GM20000 (cell line): ENCODE data around the gene IRS2.

Experiments
- DNase-seq: peaks from one replicate; pipeline ENCODE4 v3.0.0; 2012; ENCODE audit warnings: low spot score
- CTCF ChIP-seq: IDR thresholded peaks from 2 replicates; pipeline ENCODE4 v1.5.1; 2012; ENCODE audit warnings: mild to moderate bottlenecking, control low read depth; ENCODE audit errors: extremely low read depth, missing control alignments

Gene IRS2

GRCh38 chr13:109769275-109769674, 17.1 kb downstream of the IRS2 start:
- no peak for DNase-seq
- TF ChIP-seq CTCF: no peak

DNA sequence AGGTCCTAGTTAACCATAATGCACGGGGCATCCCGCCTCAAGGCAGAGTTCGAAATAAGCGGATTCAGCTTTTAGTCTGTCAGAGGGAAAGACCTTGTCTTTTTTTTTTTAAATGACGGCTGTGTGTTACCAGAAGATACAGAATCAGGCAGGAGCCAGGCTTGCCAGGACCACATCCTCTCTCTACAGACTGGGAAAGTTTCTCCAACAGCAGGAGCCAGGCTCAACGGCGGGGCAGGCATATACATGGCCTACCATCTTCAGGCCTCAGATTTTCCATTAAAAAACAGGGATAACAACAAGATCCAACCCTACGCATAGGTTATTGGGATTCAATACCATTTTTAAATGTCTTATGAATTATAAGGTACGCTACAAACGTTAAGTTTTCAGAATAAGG, 17.8 kb downstream of the IRS2 start:
- no peak for TF ChIP-seq CTCF
- DNase-seq: no peak

DNA sequence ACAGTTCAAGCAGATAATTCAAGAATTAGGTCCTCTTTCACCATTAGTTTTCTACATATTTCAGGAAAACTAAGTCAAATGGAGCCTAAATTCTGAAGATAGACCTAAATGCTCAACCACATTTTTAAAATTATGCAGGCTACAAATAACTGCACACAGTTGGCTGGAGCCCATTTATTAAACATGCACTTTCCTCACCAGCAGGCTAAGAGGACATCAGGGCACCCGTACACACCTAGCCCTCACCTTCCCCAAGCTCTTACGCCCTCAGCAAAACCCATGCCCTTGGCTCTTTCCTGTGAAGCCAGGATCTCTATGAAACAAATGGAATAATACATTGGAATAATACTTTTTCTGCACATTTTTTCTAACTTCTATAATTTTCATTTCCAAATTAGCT, 18.2 kb downstream of the IRS2 start:
- DNase-seq: no peak
- TF ChIP-seq CTCF: no peak

GRCh38 chr13:109767023-109767422, 19.4 kb downstream of the IRS2 start:
- TF ChIP-seq CTCF: no peak
- DNase-seq: no peak

GRCh38 chr13:109764470-109765291, 21.7 kb downstream of the IRS2 start:
- DNase-seq: no peak
- TF ChIP-seq CTCF: no peak

- DNase-seq: no peak
- TF ChIP-seq CTCF: no peak
These were observed 22.3 kb downstream of the IRS2 start for GRCh38 chr13:109764045-109764444.

DNA sequence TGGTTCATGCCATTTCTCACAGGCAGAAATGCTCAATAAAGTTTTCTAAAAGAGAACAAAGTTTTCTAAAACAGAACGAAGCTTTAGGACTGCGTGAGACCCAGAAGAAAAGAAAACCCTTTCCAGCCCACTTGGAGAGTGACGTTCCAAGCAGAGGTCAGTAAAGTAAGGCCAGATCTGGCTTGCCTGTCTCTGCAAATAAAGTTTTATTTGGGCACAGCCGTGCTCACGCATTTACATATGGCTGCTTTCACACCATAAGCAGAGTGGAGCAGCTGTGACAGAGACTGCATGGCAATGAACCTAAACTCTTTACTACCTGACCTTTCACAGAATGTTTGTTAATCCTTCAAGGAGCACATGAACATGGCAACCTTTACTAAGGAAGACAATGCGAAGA, 23.6 kb downstream of the IRS2 start:
- no peak for DNase-seq
- TF ChIP-seq CTCF: no peak
